Subcutaneous adipose tissue (tissue), 4 donors: ENCODE data around the gene TPP2. TPM values are rescaled to one million over a fixed set of nuclear protein-coding genes. Genes with fewer than 3 reads are reported as not detected.

ENCODE experiments used
- total RNA-seq, 4 donors: library from RNA; depleted of rRNA; stranded (reverse); fragments of >200 nt; gene quantifications; one replicate each; pipeline ENCODE4 v1.1.0, GENCODE V29; 2016
- TF ChIP-seq, protein P1 (sequence below): fragments of 450-650 bp; IDR thresholded peaks from one replicate; pipeline ENCODE4 v1.5.1; 2016; ENCODE audit warnings: low read depth, mild to moderate bottlenecking, control low read depth, antibody characterized with exemption, moderate library complexity

Gene TPP2
- total RNA-seq, 4 donors from 2014 or later: 30.9 to 55.6 (median 46.0) TPM

- TF ChIP-seq, protein P1, sequence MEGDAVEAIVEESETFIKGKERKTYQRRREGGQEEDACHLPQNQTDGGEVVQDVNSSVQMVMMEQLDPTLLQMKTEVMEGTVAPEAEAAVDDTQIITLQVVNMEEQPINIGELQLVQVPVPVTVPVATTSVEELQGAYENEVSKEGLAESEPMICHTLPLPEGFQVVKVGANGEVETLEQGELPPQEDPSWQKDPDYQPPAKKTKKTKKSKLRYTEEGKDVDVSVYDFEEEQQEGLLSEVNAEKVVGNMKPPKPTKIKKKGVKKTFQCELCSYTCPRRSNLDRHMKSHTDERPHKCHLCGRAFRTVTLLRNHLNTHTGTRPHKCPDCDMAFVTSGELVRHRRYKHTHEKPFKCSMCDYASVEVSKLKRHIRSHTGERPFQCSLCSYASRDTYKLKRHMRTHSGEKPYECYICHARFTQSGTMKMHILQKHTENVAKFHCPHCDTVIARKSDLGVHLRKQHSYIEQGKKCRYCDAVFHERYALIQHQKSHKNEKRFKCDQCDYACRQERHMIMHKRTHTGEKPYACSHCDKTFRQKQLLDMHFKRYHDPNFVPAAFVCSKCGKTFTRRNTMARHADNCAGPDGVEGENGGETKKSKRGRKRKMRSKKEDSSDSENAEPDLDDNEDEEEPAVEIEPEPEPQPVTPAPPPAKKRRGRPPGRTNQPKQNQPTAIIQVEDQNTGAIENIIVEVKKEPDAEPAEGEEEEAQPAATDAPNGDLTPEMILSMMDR: no peak
Measured at GRCh38 chr13:102670130-102670529, 73.3 kb downstream of the TPP2 start.

DNA sequence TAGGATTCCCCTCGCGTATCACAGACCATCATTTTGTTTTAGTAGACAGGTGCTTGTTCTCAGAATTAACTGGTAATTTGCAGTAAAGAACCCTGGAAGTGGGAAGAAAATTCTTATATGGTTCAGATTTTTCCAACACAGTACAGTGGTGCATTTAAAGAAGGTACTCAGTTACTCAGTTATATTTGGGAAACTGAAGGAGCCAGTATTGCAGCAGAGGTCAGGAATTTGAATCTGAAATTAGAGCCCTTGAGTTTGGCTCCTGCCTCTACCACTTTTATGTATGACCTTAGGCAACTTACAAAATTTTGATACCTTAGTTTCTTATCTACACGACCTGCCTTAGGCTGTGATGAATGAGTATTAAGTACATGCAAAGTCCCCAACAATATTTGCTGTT, 78.3 kb downstream of the TPP2 start:
- TF ChIP-seq, protein P1: no peak

DNA sequence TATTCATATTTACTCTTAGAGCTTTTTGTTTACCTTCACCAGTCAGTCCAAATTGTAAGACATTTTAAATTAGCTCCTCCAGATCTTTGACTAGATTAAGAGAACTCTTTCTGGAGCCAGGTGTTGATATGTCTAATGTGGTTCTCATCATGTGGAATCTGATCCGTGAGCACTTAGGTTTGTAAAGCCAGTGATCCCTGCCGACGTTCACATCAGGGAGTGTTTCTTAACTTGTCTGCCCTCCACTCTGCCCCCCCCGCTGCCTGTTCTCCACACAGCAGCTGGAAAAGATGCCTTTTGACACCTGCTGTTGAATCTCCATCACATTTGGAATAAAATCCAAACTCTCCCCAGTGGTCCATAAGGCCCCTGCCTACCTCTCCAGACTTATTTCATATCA, 80.3 kb downstream of the TPP2 start:
- TF ChIP-seq, protein P1: no peak

DNA sequence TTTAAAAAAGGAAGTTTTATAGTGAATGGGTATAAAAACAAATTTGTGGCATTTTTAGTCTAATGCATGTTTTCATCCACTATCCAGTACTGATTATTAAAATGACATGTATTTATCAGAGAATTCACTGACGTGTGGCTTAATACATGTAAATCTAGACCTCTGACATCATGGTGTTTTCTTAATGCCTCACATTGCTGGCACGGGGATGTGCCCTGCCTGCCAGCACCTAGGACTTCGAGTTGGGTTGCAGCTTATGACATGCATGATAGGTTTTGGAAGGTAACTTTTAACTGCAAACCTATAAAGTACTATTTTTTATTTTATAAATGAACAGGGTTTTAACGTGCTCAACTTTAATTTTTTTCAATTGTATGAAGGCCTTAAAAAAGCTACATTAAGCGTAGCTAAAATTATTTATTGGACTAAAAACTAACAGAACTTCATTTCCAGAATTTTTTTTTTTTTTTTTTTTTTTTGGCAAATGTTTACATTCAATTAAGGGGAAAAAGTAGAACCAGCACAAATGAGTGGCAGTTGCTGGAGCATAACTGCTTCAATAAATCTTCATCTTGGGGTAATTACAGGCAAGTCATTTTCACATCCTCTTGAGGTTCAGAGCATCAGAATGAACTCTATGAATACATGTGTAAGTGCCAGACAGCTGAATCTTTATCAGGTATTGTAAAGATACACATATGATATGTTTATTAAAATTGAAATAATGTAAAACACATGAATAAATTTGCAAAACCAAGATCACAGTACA, 81.7 kb downstream of the TPP2 start:
- TF ChIP-seq, protein P1: no peak

- TF ChIP-seq, protein P1: no peak
Measured at GRCh38 chr13:102679449-102680132, 82.8 kb downstream of the TPP2 start.

DNA sequence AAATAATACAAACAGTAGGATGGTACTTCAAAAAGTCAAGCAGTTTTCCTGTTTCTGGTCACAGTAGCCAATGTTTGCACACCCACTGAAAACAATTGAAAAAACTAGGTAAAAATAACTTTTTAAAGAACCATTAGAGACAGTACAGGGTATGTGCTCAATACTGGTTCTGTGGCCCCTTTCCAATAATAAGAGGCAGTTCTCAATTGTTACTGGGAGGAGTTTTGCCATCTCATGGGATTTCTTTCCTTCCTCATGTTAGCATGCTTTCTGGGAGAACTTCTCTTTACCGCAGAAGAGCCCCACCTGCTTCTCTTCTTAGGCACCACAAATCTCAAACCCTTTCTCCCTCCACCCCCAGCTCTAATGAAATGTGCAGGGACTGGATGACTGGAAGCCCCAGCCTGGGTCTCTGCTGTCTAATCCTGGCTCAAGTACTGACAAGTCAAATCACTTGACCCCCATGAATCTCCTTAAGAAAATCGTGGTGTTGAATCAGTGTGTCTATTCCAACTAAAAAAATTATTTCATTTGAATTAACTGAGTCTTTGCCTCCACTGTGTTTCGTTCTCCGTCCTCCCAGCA, 83.4 kb downstream of the TPP2 start:
- TF ChIP-seq, protein P1: no peak
